Lung (tissue), 12 donors: ENCODE results near the gene BCR. TPM values are rescaled to one million over a fixed set of nuclear protein-coding genes. Genes with fewer than 3 reads are reported as not detected.

Source experiments
- ATAC-seq: fragments of 200-7000 bp; cut with Tn5 transposase; one replicate; pipeline ENCODE4 v1.9.1; 2020; ENCODE audit warnings: moderate number of reproducible peaks; ENCODE audit not compliant: insufficient read depth, low FRiP score
- DNase-seq, 3 donors: peaks; one replicate each; pipeline ENCODE4 v3.0.0-alpha.2; 2013 to 2017
- H3K27ac ChIP-seq, 2 donors: one replicate each; pipeline ENCODE4 v1.5.1; 2013; ENCODE audit warnings: mild to moderate bottlenecking in 2 of 2, moderate library complexity in 2 of 2, control low read depth in 1 of 2, inconsistent platforms in 1 of 2, low read depth in 1 of 2, low read length in 1 of 2
- H3K27me3 ChIP-seq, 3 donors: one replicate each; pipeline ENCODE4 v1.5.1; 2013; ENCODE audit warnings: low read length in 2 of 3; ENCODE audit not compliant: control insufficient read depth in 3 of 3, insufficient read depth in 3 of 3
- H3K36me3 ChIP-seq, 4 donors: one replicate each; pipeline ENCODE4 v1.5.1; 2013; ENCODE audit warnings: low read length in 4 of 4, mild to moderate bottlenecking in 1 of 4, moderate library complexity in 1 of 4; ENCODE audit not compliant: control insufficient read depth in 4 of 4, insufficient read depth in 4 of 4
- H3K4me1 ChIP-seq, 5 donors: one replicate each; pipeline ENCODE4 v1.5.1; 2013; ENCODE audit warnings: low read length in 5 of 5, mild to moderate bottlenecking in 2 of 5, moderate library complexity in 1 of 5; ENCODE audit not compliant: control insufficient read depth in 5 of 5, insufficient read depth in 5 of 5
- H3K4me3 ChIP-seq: one replicate; pipeline ENCODE4 v1.5.1; 2013; ENCODE audit warnings: mild to moderate bottlenecking, control low read depth, moderate library complexity
- H3K9ac ChIP-seq, 2 donors: one replicate each; pipeline ENCODE4 v1.5.1; 2013; ENCODE audit warnings: low read length in 2 of 2, control low read depth in 1 of 2; ENCODE audit not compliant: insufficient read depth in 1 of 2
- H3K9me3 ChIP-seq, 4 donors: one replicate each; pipeline ENCODE4 v1.5.1; 2013; ENCODE audit warnings: low read length in 3 of 4, mild to moderate bottlenecking in 1 of 4, moderate library complexity in 1 of 4; ENCODE audit not compliant: control insufficient read depth in 4 of 4, insufficient read depth in 3 of 4
- CTCF ChIP-seq: IDR thresholded peaks from 2 replicates; pipeline ENCODE4 v1.5.1; 2012; ENCODE audit warnings: mild to moderate bottlenecking; ENCODE audit errors: control extremely low read depth, extremely low read depth
- WGBS, 2 donors: extraction: QIAGEN DNeasy Blood & Tissue Kit; methylation state at CpG; one replicate each; pipeline ENCODE4 v1.1.7; 2013; 5-methylcytosine and 5-hydroxymethylcytosine counted together
- polyA plus RNA-seq, 2 donors: library from polyadenylated mRNA; stranded (reverse); fragments of 200-250 nt; gene quantifications; one replicate each; pipeline ENCODE4 v1.2.1, GENCODE V29; 2013
- total RNA-seq, 2 donors: library from RNA; depleted of rRNA in 1 of 2; stranded (reverse); fragments of >200 nt in 1 of 2; gene quantifications; one replicate each; pipeline ENCODE4 v1.2.1, GENCODE V29; 2014 to 2021
- donor health status: control.
- donor health status: control.
- donor health status: Bipolar disorder and iron deficiency.
- donor health status: healthy.
- donor health status: DM: yes; HTN: yes; CAD: no.

Gene BCR
- total and polyA plus RNA-seq, 4 donors, result 21.8 to 67.3 (median 31.8) TPM

DNA sequence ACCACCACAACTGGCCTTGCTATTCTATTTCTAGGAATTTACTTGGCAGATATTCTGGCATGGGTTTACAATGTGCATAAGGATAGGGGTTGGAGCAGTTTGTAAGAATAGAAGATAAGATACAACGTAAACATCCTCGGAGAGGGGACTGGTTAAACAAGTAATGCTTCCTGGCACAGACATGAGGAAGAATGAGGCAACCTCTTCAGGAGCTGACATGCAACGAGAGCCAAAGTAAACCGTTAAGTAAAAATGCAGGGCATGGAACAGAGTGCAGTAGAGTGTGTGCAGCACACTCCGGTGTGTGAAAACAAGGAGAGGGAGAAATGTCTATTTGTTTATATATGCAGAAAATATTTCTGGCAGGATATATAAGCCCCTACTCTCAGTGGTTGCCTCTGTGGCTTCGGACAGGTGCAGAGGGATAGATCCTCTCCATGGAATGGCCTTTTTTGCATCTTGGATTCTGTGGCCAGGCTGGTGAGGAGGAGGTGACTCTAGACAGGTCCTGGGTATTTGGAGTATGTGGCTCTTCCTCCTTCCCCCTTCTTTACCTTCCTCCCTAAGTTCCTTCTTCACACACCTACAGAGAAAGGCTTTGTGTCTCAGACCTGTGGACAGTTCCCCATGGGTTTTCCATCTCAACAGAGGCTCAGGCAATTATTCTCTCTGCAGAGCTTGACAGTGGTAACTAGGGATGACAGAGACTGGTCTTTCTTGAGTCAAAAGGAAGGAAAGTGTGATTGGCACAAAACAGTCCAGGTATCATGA lies 32.5 kb upstream of the BCR start:
- peak; percentile 16 for ATAC-seq
- no peak overlapping the region for H3K27ac ChIP-seq

GRCh38 chr22:23149743-23150238 lies 30.5 kb upstream of the BCR start:
- no peak overlapping the region for H3K27ac ChIP-seq
- DNase-seq, result peak in 1 of 3 donors; percentile 53
- 75 to 87% methylated on average over 15 of the region's 15 CpGs for WGBS, 2 donors

More for the DNA sequence above, 32.5 kb upstream of the BCR start:
- H3K9ac ChIP-seq, result no peak overlapping the region
- peaks cover 0 to 25% (median 7%) of the 10 kb centered on the region in 5 donors for H3K4me1 ChIP-seq
- no peak for TF ChIP-seq CTCF
- H3K4me3 ChIP-seq, result no peak overlapping the region
- peak; percentile 31 to 81 (median 73) for DNase-seq
- no peaks in the 10 kb centered on the region for H3K27me3 ChIP-seq
- no peaks in the 10 kb centered on the region for H3K36me3 ChIP-seq
- WGBS, 2 donors, result 21 to 23% methylated on average over 6 of the region's 6 CpGs
- H3K9me3 ChIP-seq, result no peaks in the 10 kb centered on the region

GRCh38 chr22:23150762-23151161 lies 29.5 kb upstream of the BCR start:
- no peaks in the 10 kb centered on the region for H3K27me3 ChIP-seq
- DNase-seq, result no peak
- no peak overlapping the region for H3K4me3 ChIP-seq
- no peaks in the 10 kb centered on the region for H3K36me3 ChIP-seq
- no peaks in the 10 kb centered on the region for H3K9me3 ChIP-seq
- peaks cover 0 to 19% (median 7%) of the 10 kb centered on the region in 5 donors for H3K4me1 ChIP-seq
- WGBS, 2 donors, result 50 to 71% methylated on average over 6 of the region's 6 CpGs
- ATAC-seq, result no peak
- no peak for TF ChIP-seq CTCF
- no peak overlapping the region for H3K9ac ChIP-seq
- no peak overlapping the region for H3K27ac ChIP-seq

More at GRCh38 chr22:23149743-23150238, 30.5 kb upstream of the BCR start:
- TF ChIP-seq CTCF, result no peak
- no peaks in the 10 kb centered on the region for H3K36me3 ChIP-seq
- peaks cover 0 to 23% (median 7%) of the 10 kb centered on the region in 5 donors for H3K4me1 ChIP-seq
- H3K9ac ChIP-seq, result no peak overlapping the region
- no peak for ATAC-seq
- H3K4me3 ChIP-seq, result no peak overlapping the region
- no peaks in the 10 kb centered on the region for H3K27me3 ChIP-seq
- H3K9me3 ChIP-seq, result no peaks in the 10 kb centered on the region
